ENCODE measurements around the gene KIF16B.

DNA sequence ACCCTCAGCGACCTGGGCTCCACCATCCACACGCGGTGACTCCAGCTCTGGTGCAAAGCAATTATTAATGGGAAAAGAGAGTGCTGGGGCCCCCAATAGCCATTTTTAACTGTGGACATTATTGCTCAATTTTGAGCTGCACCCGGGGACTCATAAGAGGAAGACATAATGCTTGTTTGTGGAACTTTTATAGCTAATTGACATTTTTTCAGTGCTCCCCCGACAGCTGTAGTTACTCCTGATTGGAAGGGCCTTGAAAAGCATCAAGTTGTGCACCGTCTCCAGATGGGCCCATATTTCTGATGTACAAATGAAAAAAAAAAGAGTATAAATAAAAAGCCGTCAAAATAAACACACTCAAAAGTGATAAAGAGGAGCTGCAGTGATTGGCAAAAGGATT is 327.0 kb downstream of the KIF16B start:
- TF ChIP-seq, protein P1, sequence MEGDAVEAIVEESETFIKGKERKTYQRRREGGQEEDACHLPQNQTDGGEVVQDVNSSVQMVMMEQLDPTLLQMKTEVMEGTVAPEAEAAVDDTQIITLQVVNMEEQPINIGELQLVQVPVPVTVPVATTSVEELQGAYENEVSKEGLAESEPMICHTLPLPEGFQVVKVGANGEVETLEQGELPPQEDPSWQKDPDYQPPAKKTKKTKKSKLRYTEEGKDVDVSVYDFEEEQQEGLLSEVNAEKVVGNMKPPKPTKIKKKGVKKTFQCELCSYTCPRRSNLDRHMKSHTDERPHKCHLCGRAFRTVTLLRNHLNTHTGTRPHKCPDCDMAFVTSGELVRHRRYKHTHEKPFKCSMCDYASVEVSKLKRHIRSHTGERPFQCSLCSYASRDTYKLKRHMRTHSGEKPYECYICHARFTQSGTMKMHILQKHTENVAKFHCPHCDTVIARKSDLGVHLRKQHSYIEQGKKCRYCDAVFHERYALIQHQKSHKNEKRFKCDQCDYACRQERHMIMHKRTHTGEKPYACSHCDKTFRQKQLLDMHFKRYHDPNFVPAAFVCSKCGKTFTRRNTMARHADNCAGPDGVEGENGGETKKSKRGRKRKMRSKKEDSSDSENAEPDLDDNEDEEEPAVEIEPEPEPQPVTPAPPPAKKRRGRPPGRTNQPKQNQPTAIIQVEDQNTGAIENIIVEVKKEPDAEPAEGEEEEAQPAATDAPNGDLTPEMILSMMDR (IDR thresholded peaks at IDR 0.05), result no peak
- no peak for TF ChIP-seq POLR2A (IDR thresholded peaks at IDR 0.05)
